Endothelial cell of umbilical vein (primary cell): ENCODE data around the gene MROH8. TPM values are rescaled to one million over a fixed set of nuclear protein-coding genes. Genes with fewer than 3 reads are reported as not detected.

Experiments used
- BruUV-seq: library from RNA; stranded (reverse); fragments of 400-500 nt; replicated peaks from 2 replicates; lab custom pipeline; 2021; lab: Mats Ljungman, UMichigan
- CTCF ChIA-PET: fragments of 300-600, 350-600 bp; sonication (Branson Sonifier 250); formaldehyde crosslinking; loops from one replicate; lab custom pipeline; 2021; ENCODE audit warnings: antibody characterized with exemption, inconsistent platforms; lab: Charles Lee
- POLR2A ChIA-PET: fragments of 300-600, 350-600 bp; sonication (Branson Sonifier 250); formaldehyde crosslinking; loops from one replicate; lab custom pipeline; 2021; ENCODE audit warnings: antibody characterized with exemption, inconsistent platforms; lab: Charles Lee
- DNase-seq: peaks from one replicate; pipeline ENCODE4 v3.0.0-alpha.2; 2011; ENCODE audit warnings: low read depth, low spot score
- FAIRE-seq: peaks from 2 replicates; lab custom pipeline; 2011; peaks lifted over from hg19 to GRCh38; lab: Jason Lieb, UNC
- H2AFZ ChIP-seq: 2 replicates; pipeline ENCODE4 v1.6.0; 2012; ENCODE audit warnings: low read depth, low read length, control low read depth, inconsistent platforms
- H3K27ac ChIP-seq: 2 replicates; pipeline ENCODE4 v1.5.1; 2011; ENCODE audit warnings: low read depth, mild to moderate bottlenecking, control low read depth, low read length, moderate library complexity; ENCODE audit not compliant: insufficient read depth
- H3K27me3 ChIP-seq, 2 experiments: 2 replicates each; pipeline versions ENCODE4 v1.6.0 to v1.6.1; 2011; ENCODE audit warnings: low read length in 2 of 2, mixed read lengths in 1 of 2; ENCODE audit not compliant: control insufficient read depth in 2 of 2, insufficient read depth in 2 of 2
- H3K36me3 ChIP-seq, 2 experiments: 2 replicates in 1 of 2; 3 replicates in 1 of 2; pipeline ENCODE4 v1.5.1; 2011; ENCODE audit warnings: low read length in 2 of 2, mild to moderate bottlenecking in 1 of 2, moderate library complexity in 1 of 2; ENCODE audit not compliant: control insufficient read depth in 2 of 2, insufficient read depth in 2 of 2; ENCODE audit errors: extremely low read depth in 1 of 2
- H3K4me1 ChIP-seq: 3 replicates; pipeline ENCODE4 v1.5.1; 2011; ENCODE audit warnings: mild to moderate bottlenecking, low read length; ENCODE audit not compliant: control insufficient read depth, insufficient read depth; ENCODE audit errors: extremely low read depth
- H3K4me2 ChIP-seq: 2 replicates; pipeline ENCODE4 v1.6.1; 2011; ENCODE audit warnings: low read length, control low read depth, mixed read lengths; ENCODE audit not compliant: insufficient read depth
- H3K4me3 ChIP-seq, 3 experiments: fragments of 200-600 bp in 1 of 3; sonication (generic), shearing (Covaris generic) in 1 of 3; replicated peaks in 1 of 3; 2 replicates each; pipeline ENCODE4 v1.5.1; 2011 to 2016; ENCODE audit warnings: control low read depth in 3 of 3, low read length in 3 of 3, mild to moderate bottlenecking in 2 of 3, inconsistent platforms in 1 of 3, low read depth in 1 of 3, moderate library complexity in 1 of 3; ENCODE audit not compliant: insufficient read depth in 1 of 3
- H3K79me2 ChIP-seq: 2 replicates; pipeline ENCODE4 v1.6.0; 2012; ENCODE audit warnings: low read length, inconsistent platforms; ENCODE audit not compliant: control insufficient read depth, insufficient read depth
- H3K9ac ChIP-seq: replicated peaks from 2 replicates; pipeline ENCODE3; 2011; ENCODE audit warnings: low read length, control low read depth; ENCODE audit not compliant: insufficient read depth; ENCODE audit errors: extremely low read depth
- H3K9me1 ChIP-seq: replicated peaks from 3 replicates; pipeline ENCODE4 v1.6.0; 2011; ENCODE audit warnings: mild to moderate bottlenecking, low read length; ENCODE audit not compliant: control insufficient read depth, insufficient read depth; ENCODE audit errors: extremely low read depth
- H3K9me3 ChIP-seq: replicated peaks from 2 replicates; pipeline ENCODE4 v1.5.1; 2012; ENCODE audit warnings: low read length, inconsistent platforms; ENCODE audit not compliant: control insufficient read depth, insufficient read depth
- H4K20me1 ChIP-seq: replicated peaks from 2 replicates; pipeline ENCODE3; 2011; ENCODE audit warnings: mild to moderate bottlenecking, low read length; ENCODE audit not compliant: control insufficient read depth, insufficient read depth; ENCODE audit errors: extremely low read depth
- CTCF ChIP-seq, 2 donors: IDR thresholded peaks; 1 replicate in 1 of 2; 2 replicates in 1 of 2; pipeline ENCODE4 v1.5.1; 2011; ENCODE audit warnings: low read length in 2 of 2, mild to moderate bottlenecking in 2 of 2, moderate library complexity in 2 of 2, control low read depth in 1 of 2, inconsistent platforms in 1 of 2, low read depth in 1 of 2; ENCODE audit not compliant: insufficient read depth in 1 of 2; ENCODE audit errors: extremely low read depth in 1 of 2
- EZH2 ChIP-seq: IDR thresholded peaks from 2 replicates; pipeline ENCODE4 v1.6.1; 2012; ENCODE audit warnings: borderline replicate concordance, low read depth, mild to moderate bottlenecking, moderate library complexity, low read length, inconsistent platforms; ENCODE audit not compliant: severe bottlenecking
- FOS ChIP-seq: IDR thresholded peaks from 2 replicates; pipeline ENCODE4 v1.6.1; 2011; ENCODE audit warnings: mild to moderate bottlenecking, low read length, moderate library complexity, borderline replicate concordance; ENCODE audit not compliant: insufficient read depth
- GATA2 ChIP-seq: IDR thresholded peaks from 2 replicates; pipeline ENCODE4 v1.7.0; 2011; ENCODE audit warnings: low read depth, mild to moderate bottlenecking, moderate library complexity, mixed read lengths, low read length; ENCODE audit not compliant: insufficient read length, insufficient read depth
- JUN ChIP-seq: IDR thresholded peaks from 2 replicates; pipeline ENCODE4 v1.6.1; 2011; ENCODE audit warnings: borderline replicate concordance, low read depth; ENCODE audit not compliant: insufficient read length, insufficient read depth
- MAX ChIP-seq: IDR thresholded peaks from 2 replicates; pipeline ENCODE4 v1.6.1; 2011; ENCODE audit not compliant: insufficient read depth, insufficient read length
- MYC ChIP-seq: IDR thresholded peaks from one replicate; pipeline ENCODE4 v1.6.1; 2011; ENCODE audit warnings: mild to moderate bottlenecking, low read depth, low read length
- POLR2A ChIP-seq: IDR thresholded peaks from 2 replicates; pipeline ENCODE4 v1.6.1; 2012; ENCODE audit warnings: low read depth, mild to moderate bottlenecking, control low read depth, low read length
- POLR2AphosphoS5 ChIP-seq: IDR thresholded peaks from 2 replicates; pipeline ENCODE4 v1.6.1; 2012; ENCODE audit warnings: low read depth, mild to moderate bottlenecking, control low read depth, low read length, moderate library complexity; ENCODE audit not compliant: insufficient read depth
- dilution Hi-C: fragments of 300-500 bp; cut with MboI; formaldehyde crosslinking; loops from one replicate; pipeline ENCODE4 v1.15.0; 2019; ENCODE audit warnings: low sequenced_read_pairs; ENCODE audit not compliant: extremely low pct_ligation_motif_present
- intact Hi-C: fragments of 100-400 bp; cut with micrococcal nuclease; formaldehyde crosslinking; loops from one replicate; pipeline ENCODE4 v1.10.0; 2022
- polyA plus RNA-seq, 4 experiments: library from polyadenylated mRNA; depleted of rRNA in 3 of 4; stranded (reverse) in 3 of 4; unstranded in 1 of 4; fragments of >200 nt; gene quantifications; 2 replicates each; pipeline versions ENCODE4 v1.2.1 to v1.2.3, GENCODE V29; 2011 to 2012; ENCODE audit warnings: missing spikeins in 1 of 4
- total RNA-seq: library from RNA; stranded (reverse); gene quantifications from 2 replicates; pipeline ENCODE4 v1.2.3, GENCODE V29; 2021

The MROH8 gene
- total and polyA plus RNA-seq, 2 donors (not counting 3 experiments of a cell fraction or from before 2014, with no cell fraction given), result 1.3 to 1.5 TPM

- ChIA-PET POLR2A (no interaction called here), CTCF (no interaction called here)
- DNase-seq (no peak), FAIRE-seq (no peak)
- no TSS peak for BruUV-seq
- no peaks in the 10 kb centered on the region for H3K9me1 ChIP-seq
- H3K4me1 ChIP-seq, result no peaks in the 10 kb centered on the region
- no peaks in the 10 kb centered on the region for H3K79me2 ChIP-seq
- intact Hi-C loops, result no loop called here
- no peak overlapping the region for H3K4me2 ChIP-seq
- peaks cover 10 to 14% of the 10 kb centered on the region in 2 experiments for H3K27me3 ChIP-seq
- no peaks in the 10 kb centered on the region for H3K36me3 ChIP-seq
- H3K9me3 ChIP-seq, result no peaks in the 10 kb centered on the region
- no peaks in the 10 kb centered on the region for H4K20me1 ChIP-seq
- dilution Hi-C loops, result no loop called here
- no peak overlapping the region for H2AFZ ChIP-seq
- no peak for TF ChIP-seq EZH2
- TF ChIP-seq FOS, result no peak
- no peak for TF ChIP-seq GATA2
- TF ChIP-seq JUN, result no peak
- no peak for TF ChIP-seq POLR2A
- TF ChIP-seq POLR2AphosphoS5, result no peak
- TF ChIP-seq MAX, result no peak
- no peak for TF ChIP-seq CTCF (IDR thresholded peaks at IDR 0.05; ENCODE audit: extremely low read depth in 1 of 2, insufficient read depth in 1 of 2, low read depth in 1 of 2, low read length in 2 of 2)
- TF ChIP-seq MYC, result no peak
- no peak overlapping the region for H3K4me3 ChIP-seq
- no peak overlapping the region for H3K9ac ChIP-seq
- H3K27ac ChIP-seq, result no peak overlapping the region
Observed at GRCh38 chr20:37133952-37134351, 45.4 kb downstream of the MROH8 start.
